Measurements from ENCODE around the gene ADGRG6.

The ADGRG6 gene

DNA sequence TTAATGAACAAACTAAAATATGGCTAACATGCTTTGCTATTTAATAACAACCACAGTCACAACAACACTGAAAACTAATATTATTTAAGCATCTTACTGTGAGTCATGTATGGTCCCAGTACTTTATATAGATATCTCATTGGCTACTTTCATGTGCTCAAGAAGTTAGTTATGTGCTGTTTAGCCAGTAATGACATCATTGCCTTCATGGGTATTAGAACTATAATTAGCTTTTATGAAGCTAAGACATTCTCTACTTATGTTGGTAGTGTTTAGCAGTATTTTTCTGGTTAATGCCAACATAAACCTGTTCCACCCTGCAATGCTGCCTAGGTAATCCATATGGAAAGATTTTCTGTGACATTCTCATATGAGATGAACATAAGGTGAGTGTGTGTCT lies 56.1 kb downstream of the ADGRG6 start:
- no peak for DNase-seq
- Histone ChIP-seq H3K4ac (ENCODE audit: low read depth, low read length) (no peak overlapping the region), H4K91ac (ENCODE audit: low read depth, low read length) (no peak overlapping the region), H3K9ac (ENCODE audit: low read length) (no peak overlapping the region), H3K36me3 (ENCODE audit: control insufficient read depth in 1 of 2, insufficient read depth in 2 of 2, low read length in 2 of 2) (no peaks in the 10 kb centered on the region), H2BK120ac (ENCODE audit: insufficient read depth, low read length, poor library complexity) (no peak overlapping the region), H2BK5ac (ENCODE audit: low read depth, low read length, poor library complexity) (no peak overlapping the region), H3K79me2 (ENCODE audit: control insufficient read depth, insufficient read depth, low read length, poor library complexity) (no peaks in the 10 kb centered on the region), H3K27ac (ENCODE audit: low read depth, low read length) (no peak overlapping the region), H2BK12ac (ENCODE audit: low read length) (no peak overlapping the region), H3K4me3 (ENCODE audit: low read depth, low read length) (no peak overlapping the region), H3K23ac (ENCODE audit: low read length) (no peak overlapping the region), H4K8ac (ENCODE audit: low read depth, low read length) (no peak overlapping the region), H3K9me3 (ENCODE audit: insufficient read depth, low read depth, low read length) (no peaks in the 10 kb centered on the region), H3K4me1 (ENCODE audit: control insufficient read depth in 1 of 2, insufficient read depth in 2 of 2, low read length in 2 of 2) (peaks cover 3 to 11% of the 10 kb centered on the region in 2 experiments), H2AFZ (ENCODE audit: insufficient read depth, low read length, poor library complexity) (no peak overlapping the region), H3K18ac (ENCODE audit: low read length) (no peak overlapping the region), H2AK5ac (ENCODE audit: low read length) (no peak overlapping the region), H4K12ac (ENCODE audit: low read depth, low read length) (no peak overlapping the region), H3K4me2 (ENCODE audit: low read length) (no peak overlapping the region), H3K14ac (ENCODE audit: low read length) (no peak overlapping the region), H3K27me3 (ENCODE audit: insufficient read depth, low read length) (no peaks in the 10 kb centered on the region), H3K79me1 (ENCODE audit: low read length) (peaks cover 6% of the 10 kb centered on the region)

DNA sequence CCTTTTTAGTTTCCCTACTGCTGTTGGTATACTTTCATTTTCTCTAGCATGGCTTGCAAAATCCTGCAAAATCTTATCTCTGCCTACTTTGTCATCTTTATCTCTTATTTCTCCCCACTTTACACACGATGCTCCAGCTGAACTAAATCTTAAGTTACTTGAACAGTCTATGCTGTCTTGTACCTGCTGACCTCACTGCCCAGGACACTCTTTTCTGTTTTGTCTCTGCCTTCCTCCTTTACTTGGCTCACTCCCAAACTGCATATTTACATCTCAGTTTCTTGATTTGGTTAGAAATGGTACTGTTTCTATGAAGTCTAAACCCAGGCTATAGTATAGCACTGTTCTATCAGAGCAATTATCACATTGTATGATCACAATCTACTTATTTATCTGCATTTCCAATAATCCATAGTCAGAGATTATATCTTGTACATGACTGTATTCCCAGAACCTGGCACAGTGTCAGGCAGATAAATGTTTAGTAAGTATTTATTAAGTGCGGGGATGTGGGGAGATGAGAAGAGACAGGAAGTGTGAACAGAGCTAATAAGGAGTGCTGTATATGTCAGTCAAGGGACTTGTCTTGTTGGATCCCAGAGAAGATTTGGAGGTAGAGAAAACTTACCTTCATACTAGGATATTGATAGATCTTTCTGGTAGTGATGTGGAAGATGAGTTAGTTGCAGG lies 57.6 kb downstream of the ADGRG6 start:
- WGBS (ENCODE audit: extremely low coverage, insufficient coverage, insufficient read length) = 100% methylated on average over 1 of the region's 2 CpGs
- H3K9me3 ChIP-seq (ENCODE audit: insufficient read depth, low read depth, low read length) = no peaks in the 10 kb centered on the region
- no peak overlapping the region for H4K91ac ChIP-seq (ENCODE audit: low read depth, low read length)
- no peaks in the 10 kb centered on the region for H3K36me3 ChIP-seq (ENCODE audit: control insufficient read depth in 1 of 2, insufficient read depth in 2 of 2, low read length in 2 of 2)
- H3K9ac ChIP-seq (ENCODE audit: low read length) = no peak overlapping the region
- no peak overlapping the region for H3K4me3 ChIP-seq (ENCODE audit: low read depth, low read length)
- no peak overlapping the region for H2BK5ac ChIP-seq (ENCODE audit: low read depth, low read length, poor library complexity)
- no peak overlapping the region for H3K14ac ChIP-seq (ENCODE audit: low read length)
- no peaks in the 10 kb centered on the region for H3K27me3 ChIP-seq (ENCODE audit: insufficient read depth, low read length)
- peaks cover 3 to 11% of the 10 kb centered on the region in 2 experiments for H3K4me1 ChIP-seq (ENCODE audit: control insufficient read depth in 1 of 2, insufficient read depth in 2 of 2, low read length in 2 of 2)
- no peak for DNase-seq
- H3K23ac ChIP-seq (ENCODE audit: low read length) = no peak overlapping the region
- no peak overlapping the region for H3K27ac ChIP-seq (ENCODE audit: low read depth, low read length)
- H3K4me2 ChIP-seq (ENCODE audit: low read length) = no peak overlapping the region
- H4K8ac ChIP-seq (ENCODE audit: low read depth, low read length) = no peak overlapping the region
- H2AK5ac ChIP-seq (ENCODE audit: low read length) = no peak overlapping the region
- H3K79me2 ChIP-seq (ENCODE audit: control insufficient read depth, insufficient read depth, low read length, poor library complexity) = no peaks in the 10 kb centered on the region
- no peak overlapping the region for H3K18ac ChIP-seq (ENCODE audit: low read length)
- H2BK120ac ChIP-seq (ENCODE audit: insufficient read depth, low read length, poor library complexity) = no peak overlapping the region
- H2AFZ ChIP-seq (ENCODE audit: insufficient read depth, low read length, poor library complexity) = no peak overlapping the region
- no peak overlapping the region for H4K12ac ChIP-seq (ENCODE audit: low read depth, low read length)
- no peak overlapping the region for H2BK12ac ChIP-seq (ENCODE audit: low read length)
- peaks cover 6% of the 10 kb centered on the region for H3K79me1 ChIP-seq (ENCODE audit: low read length)
- no peak overlapping the region for H3K4ac ChIP-seq (ENCODE audit: low read depth, low read length)

DNA sequence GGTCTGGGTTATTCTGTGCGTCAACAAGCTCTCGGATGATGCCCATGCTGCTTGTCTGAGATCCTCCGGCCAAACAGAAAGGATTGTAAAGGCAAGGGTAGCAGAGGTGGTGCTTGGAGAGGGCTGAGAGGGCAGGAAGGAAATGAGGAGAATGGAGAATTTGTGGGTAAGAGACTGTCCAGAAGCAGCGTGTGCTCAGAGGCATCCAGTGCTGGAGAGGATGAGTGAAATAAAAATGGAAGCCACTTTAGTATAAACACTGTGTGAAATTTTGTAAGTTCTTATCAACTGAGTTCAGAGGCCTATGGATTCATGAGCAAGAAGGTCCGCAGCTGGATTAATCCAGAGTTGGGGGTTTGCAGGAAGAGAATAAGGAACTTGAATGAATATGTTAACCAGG lies 59.5 kb downstream of the ADGRG6 start:
- no CpG with 5 or more reads among the region's 5 CpGs for WGBS (ENCODE audit: extremely low coverage, insufficient coverage, insufficient read length)

DNA sequence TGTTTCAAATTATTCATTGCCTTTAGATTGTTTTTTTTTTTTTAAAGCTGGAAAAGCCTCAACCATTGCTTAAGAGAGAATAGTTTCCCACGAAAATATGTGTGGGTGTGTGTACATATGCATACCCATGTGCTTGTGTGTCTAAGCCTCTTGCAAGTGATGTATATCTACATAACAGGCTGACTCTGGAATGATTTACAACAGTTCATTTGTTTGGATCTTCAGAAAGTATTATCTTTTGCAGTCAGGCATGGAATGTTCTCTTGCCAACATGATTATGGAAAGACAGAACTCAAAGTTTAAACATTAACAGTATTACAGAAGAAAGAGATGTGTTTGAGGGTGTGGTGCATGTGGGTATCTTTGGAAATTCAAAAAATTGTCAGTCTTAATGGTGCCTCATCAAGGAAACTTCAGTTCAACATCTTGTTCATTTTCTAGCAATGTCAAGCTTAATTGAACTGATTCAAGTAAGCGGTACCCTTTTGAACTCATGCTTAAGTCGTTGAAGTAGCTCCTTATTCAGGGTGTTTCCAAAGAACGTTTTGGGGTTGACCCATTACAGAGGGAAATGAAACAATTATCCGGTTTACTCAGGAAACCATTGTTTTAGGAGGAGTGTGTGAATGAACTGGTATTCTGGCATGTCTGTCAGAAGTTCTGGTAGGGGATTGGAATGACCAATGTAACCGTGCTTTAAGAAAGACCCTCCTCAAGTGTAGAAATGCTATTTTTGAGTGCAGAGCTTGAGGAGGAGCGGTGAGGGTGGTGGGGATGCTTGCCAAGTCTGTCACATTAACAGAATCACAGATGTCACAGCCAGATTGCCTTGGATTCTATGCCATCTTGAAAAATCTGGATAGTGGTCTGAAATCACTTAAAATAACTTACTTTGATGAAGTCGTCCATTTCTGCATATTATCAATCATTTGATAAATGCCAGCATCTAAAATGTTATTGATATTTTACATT lies 60.3 kb downstream of the ADGRG6 start:
- Histone ChIP-seq H3K23ac (ENCODE audit: low read length) (no peak overlapping the region), H3K4me1 (ENCODE audit: control insufficient read depth in 1 of 2, insufficient read depth in 2 of 2, low read length in 2 of 2) (peaks cover 0 to 6% of the 10 kb centered on the region in 2 experiments), H4K91ac (ENCODE audit: low read depth, low read length) (no peak overlapping the region), H3K9ac (ENCODE audit: low read length) (no peak overlapping the region), H3K4me3 (ENCODE audit: low read depth, low read length) (no peak overlapping the region), H3K36me3 (ENCODE audit: control insufficient read depth in 1 of 2, insufficient read depth in 2 of 2, low read length in 2 of 2) (no peaks in the 10 kb centered on the region), H3K4ac (ENCODE audit: low read depth, low read length) (no peak overlapping the region), H3K27me3 (ENCODE audit: insufficient read depth, low read length) (no peaks in the 10 kb centered on the region), H3K14ac (ENCODE audit: low read length) (no peak overlapping the region), H4K12ac (ENCODE audit: low read depth, low read length) (no peak overlapping the region), H3K79me2 (ENCODE audit: control insufficient read depth, insufficient read depth, low read length, poor library complexity) (no peaks in the 10 kb centered on the region), H3K79me1 (ENCODE audit: low read length) (peaks cover 6% of the 10 kb centered on the region), H2AFZ (ENCODE audit: insufficient read depth, low read length, poor library complexity) (no peak overlapping the region), H3K9me3 (ENCODE audit: insufficient read depth, low read depth, low read length) (no peaks in the 10 kb centered on the region), H3K27ac (ENCODE audit: low read depth, low read length) (no peak overlapping the region), H2BK5ac (ENCODE audit: low read depth, low read length, poor library complexity) (no peak overlapping the region), H3K4me2 (ENCODE audit: low read length) (no peak overlapping the region), H4K8ac (ENCODE audit: low read depth, low read length) (no peak overlapping the region), H2BK12ac (ENCODE audit: low read length) (no peak overlapping the region), H2AK5ac (ENCODE audit: low read length) (no peak overlapping the region), H2BK120ac (ENCODE audit: insufficient read depth, low read length, poor library complexity) (no peak overlapping the region), H3K18ac (ENCODE audit: low read length) (no peak overlapping the region)
- peak; percentile 33 to 91 for DNase-seq
- no CpG with 5 or more reads among the region's 8 CpGs for WGBS (ENCODE audit: extremely low coverage, insufficient coverage, insufficient read length)

More for the DNA sequence above, 59.5 kb downstream of the ADGRG6 start:
- Histone ChIP-seq H3K27me3 (ENCODE audit: insufficient read depth, low read length) (no peaks in the 10 kb centered on the region), H2BK12ac (ENCODE audit: low read length) (no peak overlapping the region), H3K79me1 (ENCODE audit: low read length) (peaks cover 6% of the 10 kb centered on the region), H3K79me2 (ENCODE audit: control insufficient read depth, insufficient read depth, low read length, poor library complexity) (no peaks in the 10 kb centered on the region), H3K4ac (ENCODE audit: low read depth, low read length) (no peak overlapping the region), H2AFZ (ENCODE audit: insufficient read depth, low read length, poor library complexity) (no peak overlapping the region), H4K8ac (ENCODE audit: low read depth, low read length) (no peak overlapping the region), H3K23ac (ENCODE audit: low read length) (no peak overlapping the region), H3K4me1 (ENCODE audit: control insufficient read depth in 1 of 2, insufficient read depth in 2 of 2, low read length in 2 of 2) (peaks cover 0 to 6% of the 10 kb centered on the region in 2 experiments), H3K9ac (ENCODE audit: low read length) (no peak overlapping the region), H3K14ac (ENCODE audit: low read length) (no peak overlapping the region), H2BK5ac (ENCODE audit: low read depth, low read length, poor library complexity) (no peak overlapping the region), H3K27ac (ENCODE audit: low read depth, low read length) (no peak overlapping the region), H3K9me3 (ENCODE audit: insufficient read depth, low read depth, low read length) (no peaks in the 10 kb centered on the region), H3K18ac (ENCODE audit: low read length) (no peak overlapping the region), H2AK5ac (ENCODE audit: low read length) (no peak overlapping the region), H3K4me3 (ENCODE audit: low read depth, low read length) (no peak overlapping the region), H2BK120ac (ENCODE audit: insufficient read depth, low read length, poor library complexity) (no peak overlapping the region), H4K91ac (ENCODE audit: low read depth, low read length) (no peak overlapping the region), H3K36me3 (ENCODE audit: control insufficient read depth in 1 of 2, insufficient read depth in 2 of 2, low read length in 2 of 2) (no peaks in the 10 kb centered on the region), H3K4me2 (ENCODE audit: low read length) (no peak overlapping the region), H4K12ac (ENCODE audit: low read depth, low read length) (no peak overlapping the region)
- no peak for DNase-seq

Measured in trophoblast cell (in vitro differentiated cells and primary cell).